PFSK-1 (cell line): ENCODE data around the gene ANAPC2.

Source experiments
- FOXP2 ChIP-seq: optimal IDR thresholded peaks from 2 replicates; pipeline ENCODE3; 2011; ENCODE audit warnings: borderline replicate concordance, control low read depth, inconsistent platforms; ENCODE audit not compliant: insufficient read depth; ENCODE audit errors: extremely low read length, extremely low read depth
- POLR2AphosphoS5 ChIP-seq: IDR thresholded peaks from 2 replicates; pipeline ENCODE4 v1.6.1; 2012; ENCODE audit warnings: low read depth, mild to moderate bottlenecking, control low read depth, low read length, moderate library complexity
- REST ChIP-seq, 2 experiments: IDR thresholded peaks; 2 replicates each; pipeline versions ENCODE4 v1.6.1 to v1.8.0; 2011 to 2012; ENCODE audit warnings: low read depth in 2 of 2, low read length in 2 of 2, control low read depth in 1 of 2, inconsistent platforms in 1 of 2, mild to moderate bottlenecking in 1 of 2, moderate library complexity in 1 of 2; ENCODE audit not compliant: insufficient read depth in 1 of 2
- SIN3A ChIP-seq: IDR thresholded peaks from 2 replicates; pipeline ENCODE4 v1.6.1; 2012; ENCODE audit warnings: mild to moderate bottlenecking, low read length, moderate library complexity, borderline replicate concordance; ENCODE audit not compliant: insufficient read depth
- TAF1 ChIP-seq: IDR thresholded peaks from 2 replicates; pipeline ENCODE4 v1.6.1; 2012; ENCODE audit warnings: low read length, control low read depth, borderline replicate concordance; ENCODE audit not compliant: insufficient read depth

The ANAPC2 gene

GRCh38 chr9:137147091-137147792, 41.1 kb downstream of the ANAPC2 start:
- TF ChIP-seq TAF1 (no peak), FOXP2 (no peak), SIN3A (no peak), POLR2AphosphoS5 (no peak), REST (IDR thresholded peaks at IDR 0.05; ENCODE audit: insufficient read depth in 1 of 2, low read depth in 2 of 2, low read length in 2 of 2) (no peak)

- TF ChIP-seq FOXP2 = no peak
- TF ChIP-seq POLR2AphosphoS5 = no peak
- peak; percentile 53 to 85; a peak in 3 of 4 replicates for TF ChIP-seq REST (IDR thresholded peaks at IDR 0.05; ENCODE audit: insufficient read depth in 1 of 2, low read depth in 2 of 2, low read length in 2 of 2)
- TF ChIP-seq TAF1 = no peak
These were observed 41.8 kb downstream of the ANAPC2 start for GRCh38 chr9:137146527-137146918.

- TF ChIP-seq REST (IDR thresholded peaks at IDR 0.05; ENCODE audit: insufficient read depth in 1 of 2, low read depth in 2 of 2, low read length in 2 of 2) = peak in 1 of 2 experiments; percentile 70
- no peak for TF ChIP-seq SIN3A
These were observed 42.4 kb downstream of the ANAPC2 start for GRCh38 chr9:137145731-137146526.

- TF ChIP-seq REST (IDR thresholded peaks at IDR 0.05; ENCODE audit: insufficient read depth in 1 of 2, low read depth in 2 of 2, low read length in 2 of 2) (no peak), TAF1 (no peak), POLR2AphosphoS5 (no peak), SIN3A (no peak), FOXP2 (no peak)
These were observed 44.9 kb downstream of the ANAPC2 start for GRCh38 chr9:137143459-137143858.
